HuH-7.5 (cell line): ENCODE data around the gene CENPF.

Experiments used
- DNase-seq: peaks from one replicate; pipeline ENCODE4 v3.0.0; 2011; ENCODE audit warnings: low spot score

Gene CENPF

GRCh38 chr1:214617246-214617645, 14.3 kb downstream of the CENPF start:
- DNase-seq: no peak

- no peak for DNase-seq
Observed at GRCh38 chr1:214617843-214618242, 14.8 kb downstream of the CENPF start.

- DNase-seq: no peak
Observed at GRCh38 chr1:214621236-214621635, 18.2 kb downstream of the CENPF start.

- no peak for DNase-seq
Observed at GRCh38 chr1:214623430-214623829, 20.4 kb downstream of the CENPF start.

GRCh38 chr1:214632091-214632490, 29.1 kb downstream of the CENPF start:
- DNase-seq: no peak

GRCh38 chr1:214633686-214634085, 30.7 kb downstream of the CENPF start:
- DNase-seq: no peak

GRCh38 chr1:214634267-214634666, 31.3 kb downstream of the CENPF start:
- no peak for DNase-seq

GRCh38 chr1:214635086-214635485, 32.1 kb downstream of the CENPF start:
- no peak for DNase-seq

- DNase-seq: no peak
Observed at GRCh38 chr1:214635506-214635905, 32.5 kb downstream of the CENPF start.

GRCh38 chr1:214636436-214636835, 33.4 kb downstream of the CENPF start:
- DNase-seq: no peak

- no peak for DNase-seq
Observed at GRCh38 chr1:214637125-214637524, 34.1 kb downstream of the CENPF start.

GRCh38 chr1:214637722-214638458, 34.9 kb downstream of the CENPF start:
- no peak for DNase-seq

GRCh38 chr1:214638459-214638807, 35.4 kb downstream of the CENPF start:
- no peak for DNase-seq

- no peak for DNase-seq
Observed at GRCh38 chr1:214638997-214639396, 36.0 kb downstream of the CENPF start.

GRCh38 chr1:214640431-214641213, 37.6 kb downstream of the CENPF start:
- no peak for DNase-seq

- no peak for DNase-seq
Observed at GRCh38 chr1:214641214-214641895, 38.4 kb downstream of the CENPF start.

GRCh38 chr1:214643030-214643429, 40.0 kb downstream of the CENPF start:
- no peak for DNase-seq

GRCh38 chr1:214645712-214646111, 42.7 kb downstream of the CENPF start:
- no peak for DNase-seq

- no peak for DNase-seq
Observed at GRCh38 chr1:214648801-214649200, 45.8 kb downstream of the CENPF start.

- no peak for DNase-seq
Observed at GRCh38 chr1:214649607-214650006, 46.6 kb downstream of the CENPF start.

- no peak for DNase-seq
Observed at GRCh38 chr1:214650664-214651063, 47.7 kb downstream of the CENPF start.

GRCh38 chr1:214657299-214657698, 54.3 kb downstream of the CENPF start:
- no peak for DNase-seq

GRCh38 chr1:214658175-214658574, 55.2 kb downstream of the CENPF start:
- DNase-seq: no peak
